Caco-2 (cell line): ENCODE results near the gene EML3. TPM values are rescaled to one million over a fixed set of nuclear protein-coding genes. Genes with fewer than 3 reads are reported as not detected.

ENCODE experiments used
- BruUV-seq: library from RNA; stranded (reverse); fragments of 400-500 nt; replicated peaks from 2 replicates; lab custom pipeline; 2021; lab: Mats Ljungman, UMichigan
- CTCF ChIA-PET: fragments of 300-600 bp; sonication (Branson Sonifier 250); formaldehyde crosslinking; loops from one replicate; lab custom pipeline; 2022; ENCODE audit warnings: antibody characterized with exemption; lab: Charles Lee
- POLR2A ChIA-PET: fragments of 300-600 bp; sonication (Branson Sonifier 250); formaldehyde crosslinking; loops from one replicate; lab custom pipeline; 2022; ENCODE audit warnings: antibody characterized with exemption; lab: Charles Lee
- DNase-seq, 2 experiments: peaks; one replicate each; pipeline versions ENCODE4 v3.0.0 to v3.0.0-alpha.2; 2020 to 2022
- H3K27me3 ChIP-seq: replicated peaks from 2 replicates; pipeline ENCODE4 v1.6.0; 2011; ENCODE audit warnings: low read length; ENCODE audit not compliant: control insufficient read depth, insufficient read depth
- H3K36me3 ChIP-seq: 2 replicates; pipeline ENCODE4 v1.5.1; 2011; ENCODE audit warnings: low read length; ENCODE audit not compliant: control insufficient read depth, insufficient read depth
- H3K4me1 ChIP-seq: fragments of 250-450 bp; sonication (Bioruptor Pico); 2 replicates; pipeline ENCODE4 v1.5.1; 2020; ENCODE audit warnings: mild to moderate bottlenecking
- H3K4me3 ChIP-seq: 2 replicates; pipeline ENCODE4 v1.5.1; 2011; ENCODE audit warnings: low read depth, mild to moderate bottlenecking, control low read depth, low read length
- H3K9me3 ChIP-seq: fragments of 250-450 bp; sonication (Bioruptor Pico); 2 replicates; pipeline ENCODE4 v1.5.1; 2020; ENCODE audit warnings: mild to moderate bottlenecking, moderate library complexity
- H3K27ac Mint-ChIP-seq: one replicate; pipeline ENCODE4 v1.8.0; 2022; ENCODE audit warnings: mixed read lengths; ENCODE audit not compliant: unreplicated experiment
- H3K27me3 Mint-ChIP-seq: one replicate; pipeline ENCODE4 v1.8.0; 2022; ENCODE audit warnings: mixed read lengths; ENCODE audit not compliant: insufficient read depth, unreplicated experiment
- H3K36me3 Mint-ChIP-seq: one replicate; pipeline ENCODE4 v1.8.0; 2022; ENCODE audit warnings: mild to moderate bottlenecking, mixed read lengths; ENCODE audit not compliant: insufficient read depth, unreplicated experiment
- H3K4me1 Mint-ChIP-seq: one replicate; pipeline ENCODE4 v1.8.0; 2022; ENCODE audit warnings: low read depth, mixed read lengths; ENCODE audit not compliant: unreplicated experiment
- H3K4me3 Mint-ChIP-seq: one replicate; pipeline ENCODE4 v1.8.0; 2022; ENCODE audit warnings: mild to moderate bottlenecking, moderate library complexity, mixed read lengths; ENCODE audit not compliant: unreplicated experiment
- H3K9me3 Mint-ChIP-seq: one replicate; pipeline ENCODE4 v1.8.0; 2022; ENCODE audit warnings: mixed read lengths; ENCODE audit not compliant: unreplicated experiment
- CTCF ChIP-seq, 2 experiments: fragments of 200-600 bp in 1 of 2; IDR thresholded peaks; 1 replicate in 1 of 2; 2 replicates in 1 of 2; pipeline versions ENCODE4 v1.5.1 to v1.8.0; 2011 to 2022; ENCODE audit warnings: antibody characterized with exemption in 1 of 2, control low read depth in 1 of 2, inconsistent platforms in 1 of 2, low read depth in 1 of 2, low read length in 1 of 2, mild to moderate bottlenecking in 1 of 2, moderate library complexity in 1 of 2; ENCODE audit not compliant: insufficient read depth in 1 of 2, severe bottlenecking in 1 of 2, unreplicated experiment in 1 of 2
- intact Hi-C: fragments of 100-400 bp; cut with micrococcal nuclease; formaldehyde crosslinking; loops from one replicate; pipeline ENCODE4 v1.10.0; 2022; ENCODE audit not compliant: unreplicated experiment
- total RNA-seq: library from RNA; stranded (reverse); gene quantifications from 2 replicates; pipeline ENCODE4 v1.2.3, GENCODE V29; 2022

The EML3 gene
- total RNA-seq, 1 experiment from 2014 or later: 61.2 TPM

DNA sequence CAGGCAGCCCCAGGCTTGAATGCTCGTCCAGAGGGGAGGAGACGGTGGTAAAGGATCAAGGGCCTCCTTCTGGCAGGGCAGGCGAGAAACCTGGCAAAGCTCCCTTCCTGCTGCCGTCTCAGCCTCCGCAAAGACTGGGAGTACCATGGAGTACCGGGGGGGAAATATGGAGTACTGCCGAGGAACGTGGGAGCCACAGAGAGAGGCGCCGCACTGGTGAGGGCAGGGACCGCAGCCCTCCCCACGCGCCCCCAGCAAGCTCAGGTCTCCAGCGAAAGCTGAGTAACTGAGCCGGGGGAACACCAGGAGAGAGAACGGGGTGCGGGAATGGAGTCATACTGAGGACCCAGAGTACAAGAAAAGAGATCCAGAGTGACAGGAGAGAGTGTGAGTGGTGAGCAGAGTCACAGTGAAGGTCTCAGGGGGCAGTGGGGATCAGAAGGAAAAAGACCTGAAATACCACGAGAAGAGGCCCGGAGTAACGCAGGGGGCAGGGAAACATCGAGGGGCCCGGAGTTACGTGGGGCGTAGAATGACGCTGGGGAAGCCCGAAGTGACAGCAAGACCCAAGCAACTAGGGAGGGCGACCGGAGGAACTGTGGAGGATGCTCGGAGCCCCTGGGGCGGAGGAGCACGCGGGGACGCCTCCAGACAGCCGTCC is 740 bp downstream of the EML3 start:
- TF ChIP-seq CTCF (IDR thresholded peaks at IDR 0.05; ENCODE audit: insufficient read depth in 1 of 2, low read depth in 1 of 2, low read length in 1 of 2, severe bottlenecking in 1 of 2, unreplicated experiment in 1 of 2): no peak
- Histone ChIP-seq H3K4me3 (peak overlapping the region; percentile 87), H3K4me1 (peaks cover 30% of the 10 kb centered on the region), H3K36me3 (0 out of 2 replicates have a peak, but pooled peaks cover 3% of the 10 kb centered on the region), H3K27me3 (no peaks in the 10 kb centered on the region), H3K9me3 (no peaks in the 10 kb centered on the region)
- Mint-ChIP-seq H3K9me3 (no peaks in the 10 kb centered on the region), H3K4me1 (peaks cover 41% of the 10 kb centered on the region), H3K27ac (peak overlapping the region; percentile 93), H3K4me3 (peak overlapping the region; percentile 97), H3K36me3 (peaks cover 49% of the 10 kb centered on the region), H3K27me3 (no peaks in the 10 kb centered on the region)
- intact Hi-C loops: loop anchor here (1.0 to 5.0 kb wide), 3 partner anchors 9 to 35 kb away; partner anchors contain the start of genes B3GAT3, GANAB and TUT1
- no TSS peak for BruUV-seq
- POLR2A ChIA-PET: interaction anchor here (0.6 to 1.6 kb wide), 7 partner anchors 10 to 221 kb away, joined by 3 to 8 read pairs (median 6); partner anchors contain the start of genes B3GAT3, C11orf98, CSKMT and EEF1G
- CTCF ChIA-PET: interaction anchor here (0.5 to 2.4 kb wide), 18 partner anchors 8 to 357 kb away, joined by 3 to 19 read pairs (median 4); partner anchors contain the start of genes B3GAT3, C11orf98, CSKMT and EEF1G
- DNase-seq: peak in 1 of 2 experiments; percentile 40

DNA sequence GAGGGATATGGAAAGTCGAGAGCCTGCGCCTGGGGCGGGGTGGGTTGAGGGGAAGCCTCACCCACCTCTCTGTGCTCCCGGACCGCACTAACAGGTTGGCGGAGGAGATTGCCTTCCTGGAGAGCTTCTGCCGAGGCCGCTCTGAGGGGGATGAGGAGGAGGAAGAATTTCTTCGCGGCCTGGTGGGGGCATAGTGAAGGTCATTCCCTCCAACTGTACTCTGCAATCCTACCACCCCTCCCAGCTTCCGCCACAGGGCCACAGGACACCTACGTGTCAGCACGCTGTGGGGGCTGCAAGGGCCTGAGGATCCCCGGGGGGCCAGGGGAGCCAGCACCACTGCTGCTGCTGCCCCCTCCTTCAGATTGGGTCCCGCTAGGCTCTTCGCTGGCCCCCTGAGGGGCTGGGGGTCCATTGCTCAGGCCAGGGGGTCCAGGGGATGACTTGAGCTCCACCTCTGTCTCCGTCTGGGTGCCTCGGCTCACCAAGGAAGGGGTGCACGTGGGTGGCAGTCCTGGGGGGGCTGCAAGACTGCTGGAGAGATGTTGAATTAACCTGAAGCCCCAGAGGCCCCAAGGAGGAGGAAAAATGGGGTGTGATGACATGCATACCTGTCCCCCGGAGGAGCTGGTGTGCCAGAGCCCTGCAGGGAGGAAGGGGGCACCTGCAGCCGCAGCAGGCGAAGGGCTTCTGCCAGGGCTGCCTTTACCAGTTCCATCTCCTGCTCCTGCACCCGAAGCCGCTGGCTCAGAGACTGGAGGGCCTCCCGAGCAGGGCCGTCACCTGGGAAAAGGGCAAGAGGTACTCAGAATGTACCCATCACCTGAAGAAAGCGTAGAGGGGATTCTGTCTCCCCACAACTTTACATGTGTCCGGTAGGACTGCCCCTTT is 1.5 kb downstream of the EML3 start:
- Mint-ChIP-seq H3K27me3 (no peaks in the 10 kb centered on the region), H3K4me1 (peaks cover 44% of the 10 kb centered on the region), H3K36me3 (peaks cover 47% of the 10 kb centered on the region), H3K9me3 (no peaks in the 10 kb centered on the region), H3K4me3 (peak overlapping the region; percentile 97), H3K27ac (peak overlapping the region; percentile 93)
- ChIA-PET POLR2A (interaction anchor here (0.6 to 1.6 kb wide), 7 partner anchors 10 to 221 kb away, joined by 3 to 8 read pairs (median 6); partner anchors contain the start of genes B3GAT3, C11orf98, CSKMT and EEF1G), CTCF (interaction anchor here (0.6 to 2.4 kb wide), 12 partner anchors 8 to 232 kb away, joined by 3 to 19 read pairs (median 5); partner anchors contain the start of genes B3GAT3, C11orf98, CSKMT and MTA2)
- TF ChIP-seq CTCF (IDR thresholded peaks at IDR 0.05; ENCODE audit: insufficient read depth in 1 of 2, low read depth in 1 of 2, low read length in 1 of 2, severe bottlenecking in 1 of 2, unreplicated experiment in 1 of 2): no peak
- H3K4me1 ChIP-seq: peaks cover 36% of the 10 kb centered on the region
- no peaks in the 10 kb centered on the region for H3K27me3 ChIP-seq
- 0 out of 2 replicates have a peak, but pooled peaks cover 3% of the 10 kb centered on the region for H3K36me3 ChIP-seq
- BruUV-seq: TSS peak; percentile 9
- peak overlapping the region; percentile 87 for H3K4me3 ChIP-seq
- no peak for DNase-seq
- H3K9me3 ChIP-seq: no peaks in the 10 kb centered on the region
- intact Hi-C loops: loop anchor here (5.0 kb wide), 1 partner anchor 36 kb away; the partner anchor contains the start of gene GANAB
